ENCODE results near the gene SHISA7. TPM values are rescaled to one million over a fixed set of nuclear protein-coding genes. Genes with fewer than 3 reads are reported as not detected.

The SHISA7 gene
- total RNA-seq, 1 experiment from 2014 or later: not detected

- no peak for DNase-seq (ENCODE audit: low read depth)
Measured at GRCh38 chr19:55482156-55482961, 39.3 kb upstream of the SHISA7 start.

DNA sequence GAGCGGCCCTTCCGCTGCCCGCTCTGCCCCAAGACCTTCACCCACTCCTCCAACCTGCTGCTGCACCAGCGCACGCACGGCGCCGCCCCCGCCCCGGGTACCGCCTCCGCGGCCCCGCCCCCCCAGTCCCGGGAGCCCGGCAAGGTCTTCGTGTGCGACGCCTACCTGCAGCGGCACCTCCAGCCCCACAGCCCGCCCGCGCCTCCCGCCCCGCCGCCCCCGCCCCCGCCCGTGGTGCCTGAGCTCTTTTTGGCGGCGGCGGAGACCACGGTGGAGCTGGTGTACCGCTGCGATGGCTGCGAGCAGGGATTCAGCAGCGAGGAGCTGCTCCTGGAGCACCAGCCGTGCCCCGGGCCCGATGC is 38.7 kb upstream of the SHISA7 start:
- no peak for DNase-seq (ENCODE audit: low read depth)

DNA sequence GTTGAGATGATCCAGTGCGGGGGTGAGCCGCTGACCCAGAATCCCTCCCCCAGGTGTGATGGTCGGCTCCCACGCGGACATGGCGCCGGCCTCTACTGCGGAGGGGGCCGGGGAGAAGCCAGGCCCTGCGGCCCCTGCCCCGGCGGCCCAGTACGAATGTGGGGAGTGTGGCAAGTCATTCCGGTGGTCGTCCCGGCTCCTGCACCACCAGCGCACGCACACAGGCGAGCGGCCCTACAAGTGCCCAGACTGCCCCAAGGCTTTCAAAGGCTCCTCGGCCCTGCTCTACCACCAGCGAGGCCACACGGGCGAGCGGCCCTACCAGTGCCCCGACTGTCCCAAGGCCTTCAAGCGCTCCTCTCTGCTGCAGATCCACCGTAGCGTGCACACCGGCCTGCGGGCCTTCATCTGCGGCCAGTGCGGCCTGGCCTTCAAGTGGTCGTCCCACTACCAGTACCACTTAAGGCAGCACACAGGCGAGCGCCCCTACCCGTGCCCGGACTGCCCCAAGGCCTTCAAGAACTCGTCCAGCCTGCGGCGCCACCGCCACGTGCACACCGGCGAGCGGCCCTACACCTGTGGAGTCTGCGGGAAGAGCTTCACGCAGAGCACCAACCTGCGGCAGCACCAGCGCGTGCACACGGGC is 38.2 kb upstream of the SHISA7 start:
- DNase-seq (ENCODE audit: low read depth): no peak

DNA sequence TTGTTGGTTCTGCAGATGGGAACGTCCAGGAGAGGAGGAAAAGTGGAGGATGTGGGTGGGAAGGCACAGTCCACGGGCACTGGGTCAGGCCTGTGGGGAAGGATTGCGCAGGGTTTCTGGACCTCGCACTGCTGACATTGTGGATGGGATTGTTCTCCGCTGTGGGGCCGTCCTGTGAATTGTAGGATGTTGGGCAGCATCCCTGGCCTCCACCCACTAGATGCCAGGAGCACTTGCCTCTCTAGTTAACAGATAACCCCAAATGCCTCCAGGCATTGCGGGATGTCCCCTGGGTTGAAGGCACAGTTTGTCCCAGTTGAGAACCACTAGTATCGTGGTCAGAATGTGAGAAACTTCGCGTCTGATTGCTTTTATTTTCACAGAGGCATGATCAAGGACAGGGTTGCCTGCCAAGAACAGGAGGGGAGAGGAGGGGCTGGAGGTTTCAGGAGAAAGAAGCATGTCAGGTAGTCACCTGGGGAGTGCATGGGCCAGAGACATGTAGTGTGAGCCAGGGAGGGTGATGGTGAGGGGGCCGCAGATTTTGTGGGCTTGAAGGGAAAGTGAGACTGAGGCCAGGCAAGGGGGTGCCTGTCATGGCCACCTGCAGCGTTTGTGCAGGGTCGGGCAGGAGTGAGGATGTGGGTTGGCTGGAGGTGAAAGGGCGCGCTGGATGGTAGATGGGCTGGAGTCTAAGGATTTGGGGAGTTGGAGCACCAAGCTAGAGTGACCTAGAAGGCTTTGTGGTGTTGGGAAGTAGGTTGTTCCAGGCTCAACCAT is 36.5 kb upstream of the SHISA7 start:
- no peak for DNase-seq (ENCODE audit: low read depth)

GRCh38 chr19:55479045-55479444 is 35.9 kb upstream of the SHISA7 start:
- DNase-seq (ENCODE audit: low read depth): no peak

- DNase-seq (ENCODE audit: low read depth): no peak
Measured at GRCh38 chr19:55478364-55478763, 35.3 kb upstream of the SHISA7 start.

DNA sequence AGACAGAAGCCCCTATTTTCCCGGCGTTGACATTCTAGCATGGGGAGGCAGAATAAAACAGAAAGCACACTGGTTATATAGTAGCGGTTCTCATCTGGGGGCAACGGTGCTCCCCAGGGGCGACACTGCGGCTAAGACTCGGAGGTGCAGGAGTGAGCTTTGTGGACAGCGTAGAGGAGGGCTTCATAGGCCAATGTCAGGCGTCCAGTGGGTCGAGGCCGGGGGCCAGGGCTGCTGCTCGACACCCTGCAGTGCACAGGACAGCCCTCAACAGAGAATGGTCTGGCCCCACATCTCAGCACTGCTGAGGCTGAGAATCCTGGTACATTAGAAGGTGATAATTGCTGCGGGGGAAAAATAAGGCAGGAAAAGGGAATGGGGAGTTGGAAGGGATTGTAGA is 34.8 kb upstream of the SHISA7 start:
- no peak for DNase-seq (ENCODE audit: low read depth)

DNA sequence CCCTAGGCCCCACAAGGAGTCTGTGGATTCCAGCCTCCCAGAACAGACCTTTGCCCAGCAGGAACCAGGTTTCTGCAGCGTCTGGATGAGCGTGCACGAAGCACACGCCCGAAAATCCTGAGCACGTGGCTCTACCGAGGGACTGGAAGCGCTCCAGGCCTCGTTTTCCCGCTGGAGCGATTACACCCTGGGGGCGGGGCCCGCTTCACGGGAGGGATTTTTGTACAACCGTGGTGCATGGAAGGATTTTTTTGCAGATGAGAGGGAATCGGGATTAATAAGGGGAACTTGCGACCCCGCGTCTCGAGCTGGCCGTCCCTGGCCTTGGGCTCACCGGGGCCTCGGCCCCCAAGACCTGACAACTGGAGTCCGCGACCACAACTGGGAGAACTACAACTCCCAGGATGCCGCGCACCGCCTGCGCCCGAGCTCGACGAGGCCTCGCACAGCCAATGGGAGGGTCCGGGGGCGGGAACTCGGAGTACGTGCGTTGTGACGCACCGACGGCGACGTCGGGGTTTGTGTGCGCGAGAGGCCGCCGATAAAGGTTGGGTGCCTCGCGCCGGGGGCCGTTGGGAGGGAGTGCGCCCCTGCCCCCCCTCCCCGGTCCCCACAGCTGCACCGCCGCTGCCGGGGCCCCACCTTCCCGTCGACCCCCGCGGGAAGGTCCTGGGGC is 33.1 kb upstream of the SHISA7 start, which contains the start of gene ZNF628:
Gene ZNF628, plus strand, starts transcription at position 518 of the 676 bp plus-strand sequence. CDS start 3,294 bp downstream, outside the sequence.
- DNase-seq (ENCODE audit: low read depth): peak; percentile 95

DNA sequence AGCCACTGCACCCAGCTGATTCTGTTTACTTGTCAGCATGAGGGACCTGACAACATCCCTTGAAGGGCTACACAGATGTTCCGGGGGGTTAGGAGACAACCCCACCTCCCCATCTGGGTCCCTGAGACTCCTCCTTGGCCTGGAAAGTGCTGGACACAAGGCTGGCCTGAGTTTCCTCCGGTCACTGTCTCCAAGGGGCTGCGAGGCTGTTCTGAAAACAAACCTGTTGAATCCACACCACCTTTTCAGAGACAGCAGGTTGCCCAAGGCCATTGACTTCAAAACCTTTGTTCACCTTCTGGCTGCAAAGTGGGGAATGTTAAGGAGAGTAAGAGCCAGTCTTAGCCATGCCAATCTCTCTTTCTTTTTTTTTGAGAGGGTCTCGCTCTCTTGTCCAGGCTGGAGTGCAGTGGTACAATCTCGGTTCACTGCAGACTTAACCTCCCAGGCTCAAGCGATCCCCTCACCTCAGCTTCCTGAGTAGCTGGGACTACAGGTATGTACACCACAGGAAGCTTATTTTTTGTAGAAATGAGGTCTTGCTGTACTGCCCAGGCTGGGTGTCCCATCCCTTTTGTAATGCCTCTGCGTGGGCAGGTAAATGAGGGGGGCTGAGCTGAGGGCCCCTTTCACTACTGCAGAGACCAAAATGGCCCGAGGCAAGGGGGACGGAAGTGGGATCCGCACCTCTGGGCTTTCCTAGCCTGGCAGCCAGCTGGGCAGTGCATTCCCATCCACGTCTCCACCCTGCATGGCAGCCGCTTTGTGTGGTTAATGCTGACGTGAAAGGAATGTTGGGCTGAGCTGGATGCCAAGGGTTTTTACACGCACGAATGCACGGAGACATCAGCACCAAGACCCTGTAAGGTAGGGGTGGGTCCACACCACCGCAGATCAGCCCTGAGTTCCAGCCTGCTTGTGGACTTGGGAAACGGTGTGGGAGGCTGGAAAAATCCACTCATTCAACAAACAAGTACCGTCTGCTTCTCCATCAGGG is 31.5 kb upstream of the SHISA7 start:
- DNase-seq (ENCODE audit: low read depth): no peak

DNA sequence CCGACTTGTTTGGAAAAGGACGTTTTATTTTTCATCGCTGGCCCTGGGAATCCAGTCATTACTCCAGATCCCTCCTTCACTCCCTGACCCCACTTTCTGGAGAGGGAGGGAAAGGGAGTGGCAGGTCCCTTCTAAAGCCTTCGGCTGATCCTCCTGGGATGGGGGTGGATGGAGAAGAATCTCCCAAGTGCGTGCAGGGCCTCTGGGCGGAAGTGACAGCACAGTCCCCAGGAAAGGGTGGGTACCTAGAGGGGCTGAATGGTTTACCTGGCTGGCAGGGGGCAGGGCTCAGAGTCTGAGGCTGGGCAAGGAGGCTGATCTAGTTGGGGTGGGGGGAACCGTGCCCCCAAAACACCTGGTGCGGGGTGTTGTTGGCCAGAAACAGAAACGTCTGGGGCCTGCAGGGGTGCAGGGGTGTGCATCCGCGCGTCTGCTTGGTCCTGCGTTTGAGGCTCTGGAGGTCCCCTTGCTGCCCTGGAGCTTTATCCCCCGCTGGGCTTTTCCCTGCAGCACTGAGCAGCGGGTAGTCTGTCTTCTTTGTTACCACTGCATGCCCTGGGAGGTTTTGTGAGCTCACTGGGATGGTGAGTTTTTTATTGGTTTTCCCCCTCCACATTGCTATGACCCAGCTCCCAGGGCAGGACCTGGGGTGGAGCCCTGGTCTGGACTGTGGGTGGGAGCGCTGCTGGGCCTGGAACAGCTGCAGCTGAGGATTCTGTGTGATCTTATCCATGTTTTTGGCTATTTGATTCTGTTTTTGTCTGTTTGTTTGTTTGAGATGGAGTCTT is 30.3 kb upstream of the SHISA7 start:
- no peak for DNase-seq (ENCODE audit: low read depth)

GRCh38 chr19:55472463-55472862 is 29.4 kb upstream of the SHISA7 start:
- DNase-seq (ENCODE audit: low read depth): peak; percentile 80

DNA sequence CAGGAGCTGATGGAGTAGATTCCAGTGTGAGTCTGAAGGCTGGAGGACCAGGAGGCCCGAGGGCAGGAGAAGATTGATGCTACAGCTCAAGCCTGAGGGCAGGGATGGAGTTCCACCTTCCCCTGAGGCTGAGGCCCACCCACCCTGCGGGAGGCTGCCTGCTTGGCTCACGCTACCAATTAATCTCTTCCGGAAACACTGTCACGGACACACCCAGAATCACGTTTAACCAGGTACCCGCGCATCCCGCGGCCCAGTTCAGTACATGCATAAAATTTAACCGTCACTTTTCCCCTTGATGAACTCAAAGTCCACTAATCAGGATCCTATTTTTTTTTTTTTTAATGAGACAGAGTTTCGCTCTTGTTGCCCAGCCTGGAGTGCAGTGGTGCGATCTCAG is 28.2 kb upstream of the SHISA7 start:
- no peak for DNase-seq (ENCODE audit: low read depth)

- no peak for DNase-seq (ENCODE audit: low read depth)
Measured at GRCh38 chr19:55468054-55468393, 24.9 kb upstream of the SHISA7 start.

GRCh38 chr19:55467236-55468053 is 24.3 kb upstream of the SHISA7 start:
- peak; percentile 37 for DNase-seq (ENCODE audit: low read depth)

GRCh38 chr19:55466241-55466614 is 23.1 kb upstream of the SHISA7 start:
- DNase-seq (ENCODE audit: low read depth): no peak

- DNase-seq (ENCODE audit: low read depth): no peak
Measured at GRCh38 chr19:55465460-55466240, 22.6 kb upstream of the SHISA7 start.

GRCh38 chr19:55464662-55465054 is 21.6 kb upstream of the SHISA7 start, which contains the start of gene C19orf85:
C19orf85 (minus strand) TSS chr19:55464751; CDS start chr19:55464554, 197 bp downstream.
- no peak for DNase-seq (ENCODE audit: low read depth)
